Type B pancreatic cell (in vitro differentiated cells): ENCODE results near the gene USP5. TPM values are rescaled to one million over a fixed set of nuclear protein-coding genes. Genes with fewer than 3 reads are reported as not detected.

Source experiments
- DNase-seq: peaks from one replicate; pipeline ENCODE4 v3.0.0; 2021; ENCODE audit warnings: mixed read lengths; ENCODE audit not compliant: unreplicated experiment; ENCODE audit errors: extremely low spot score
- H3K27ac Mint-ChIP-seq: 2 replicates; pipeline ENCODE4 v1.8.0; 2021; ENCODE audit warnings: mild to moderate bottlenecking, mixed read lengths
- H3K27me3 Mint-ChIP-seq: 2 replicates; pipeline ENCODE4 v1.8.0; 2021; ENCODE audit warnings: mixed read lengths
- H3K36me3 Mint-ChIP-seq: 2 replicates; pipeline ENCODE4 v1.8.0; 2021; ENCODE audit warnings: mixed read lengths
- H3K4me1 Mint-ChIP-seq: one replicate; pipeline ENCODE4 v1.8.0; 2021; ENCODE audit warnings: mixed read lengths; ENCODE audit not compliant: unreplicated experiment
- H3K4me3 Mint-ChIP-seq: 2 replicates; pipeline ENCODE4 v1.8.0; 2021; ENCODE audit warnings: mild to moderate bottlenecking, mixed read lengths
- H3K9me3 Mint-ChIP-seq: 2 replicates; pipeline ENCODE4 v1.8.0; 2021; ENCODE audit warnings: mixed read lengths
- CTCF ChIP-seq: fragments of 200-600 bp; sonication (generic); conservative IDR thresholded peaks from 2 replicates; pipeline ENCODE4 v1.5.0; 2021; ENCODE audit warnings: antibody characterized with exemption, mild to moderate bottlenecking
- total RNA-seq: library from RNA; stranded (reverse); gene quantifications from 2 replicates; pipeline ENCODE4 v1.2.1, GENCODE V29; 2021; ENCODE audit warnings: low replicate concordance

The USP5 gene
- total RNA-seq, 1 donor from 2014 or later: 121 TPM

- Mint-ChIP-seq H3K9me3 (no peaks in the 10 kb centered on the region), H3K27ac (no peak overlapping the region), H3K4me3 (no peak overlapping the region), H3K4me1 (peaks cover 5% of the 10 kb centered on the region), H3K27me3 (no peaks in the 10 kb centered on the region), H3K36me3 (peaks cover 43% of the 10 kb centered on the region)
- no peak for DNase-seq
- no peak for TF ChIP-seq CTCF
Measured at GRCh38 chr12:6858799-6859198, 6.8 kb downstream of the USP5 start.

- peaks cover 45% of the 10 kb centered on the region for H3K36me3 Mint-ChIP-seq
- no peak for DNase-seq
- H3K9me3 Mint-ChIP-seq: no peaks in the 10 kb centered on the region
- H3K4me1 Mint-ChIP-seq: no peaks in the 10 kb centered on the region
- H3K4me3 Mint-ChIP-seq: no peak overlapping the region
- H3K27me3 Mint-ChIP-seq: no peaks in the 10 kb centered on the region
- H3K27ac Mint-ChIP-seq: no peak overlapping the region
- TF ChIP-seq CTCF: no peak
Measured at GRCh38 chr12:6860116-6860515, 8.2 kb downstream of the USP5 start.

- DNase-seq: no peak
- no peak for TF ChIP-seq CTCF
- Mint-ChIP-seq H3K4me1 (no peaks in the 10 kb centered on the region), H3K27me3 (no peaks in the 10 kb centered on the region), H3K36me3 (peaks cover 48% of the 10 kb centered on the region), H3K4me3 (no peak overlapping the region), H3K9me3 (no peaks in the 10 kb centered on the region), H3K27ac (no peak overlapping the region)
Measured at GRCh38 chr12:6860942-6861341, 9.0 kb downstream of the USP5 start.

- peaks cover 1% of the 10 kb centered on the region for H3K4me1 Mint-ChIP-seq
- no peak overlapping the region for H3K27ac Mint-ChIP-seq
- H3K27me3 Mint-ChIP-seq: no peaks in the 10 kb centered on the region
- H3K36me3 Mint-ChIP-seq: peaks cover 48% of the 10 kb centered on the region
- no peak overlapping the region for H3K4me3 Mint-ChIP-seq
- no peaks in the 10 kb centered on the region for H3K9me3 Mint-ChIP-seq
- no peak for TF ChIP-seq CTCF
- no peak for DNase-seq
Measured at GRCh38 chr12:6861391-6861790, 9.4 kb downstream of the USP5 start.

- Mint-ChIP-seq H3K4me1 (peaks cover 5% of the 10 kb centered on the region), H3K36me3 (peaks cover 41% of the 10 kb centered on the region), H3K4me3 (no peak overlapping the region), H3K27ac (no peak overlapping the region), H3K9me3 (no peaks in the 10 kb centered on the region), H3K27me3 (no peaks in the 10 kb centered on the region)
- TF ChIP-seq CTCF: no peak
- no peak for DNase-seq
Measured at GRCh38 chr12:6863033-6863432, 11.1 kb downstream of the USP5 start.
